NCI-H2171 (cell line): ENCODE measurements around the gene SULT2B1.
"Not testable (repeated sequence)": the region's sequence is repeated elsewhere in the genome, so short reads cannot be mapped to it uniquely, and the experiment has no call there.

Experiments
- DNase-seq: peaks from one replicate; lab custom pipeline; 2025; lab: John Stamatoyannopoulos, UW

The SULT2B1 gene

GRCh38 chr19:48551437-48552302, at the start of gene SULT2B1:
Gene SULT2B1, plus strand, starts transcription at chr19:48552172. Its CDS starts 81 bp downstream, at chr19:48552253.
- peak; percentile 90 for DNase-seq

- no peak for DNase-seq
These were observed 49.5 kb upstream of the SULT2B1 start for GRCh38 chr19:48502350-48503018.

GRCh38 chr19:48506138-48506733, 45.7 kb upstream of the SULT2B1 start:
- peak; percentile 18 for DNase-seq

GRCh38 chr19:48507911-48508439, 44.0 kb upstream of the SULT2B1 start:
- no peak for DNase-seq

- DNase-seq, result no peak
These were observed 43.1 kb upstream of the SULT2B1 start for GRCh38 chr19:48508729-48509411.

- no peak for DNase-seq
These were observed 42.3 kb upstream of the SULT2B1 start for GRCh38 chr19:48509467-48510194.

GRCh38 chr19:48510421-48511268, 41.3 kb upstream of the SULT2B1 start:
- DNase-seq, result peak; percentile 49

- no peak for DNase-seq
These were observed 40.6 kb upstream of the SULT2B1 start for GRCh38 chr19:48511321-48511731.

GRCh38 chr19:48511800-48512503, 40.0 kb upstream of the SULT2B1 start, which contains the start of gene LMTK3:
Gene LMTK3, minus strand, starts transcription at chr19:48511835. Its CDS starts 259 bp downstream, at chr19:48511576.
- peak; percentile 41 for DNase-seq

GRCh38 chr19:48512504-48513288, 39.3 kb upstream of the SULT2B1 start:
- no peak for DNase-seq

GRCh38 chr19:48513289-48514122, 38.5 kb upstream of the SULT2B1 start:
- peak; percentile 77 for DNase-seq

- DNase-seq, result no peak
These were observed 37.9 kb upstream of the SULT2B1 start for GRCh38 chr19:48514123-48514458.

- DNase-seq, result no peak
These were observed 35.4 kb upstream of the SULT2B1 start for GRCh38 chr19:48516536-48516935.

- DNase-seq, result no peak
These were observed 33.8 kb upstream of the SULT2B1 start for GRCh38 chr19:48518207-48518606.

GRCh38 chr19:48519426-48519825, 32.5 kb upstream of the SULT2B1 start:
- not testable (repeated sequence) for DNase-seq

GRCh38 chr19:48520134-48520533, 31.8 kb upstream of the SULT2B1 start:
- DNase-seq, result no peak

- DNase-seq, result no peak
These were observed 27.8 kb upstream of the SULT2B1 start for GRCh38 chr19:48524221-48524620.

GRCh38 chr19:48524732-48525131, 27.2 kb upstream of the SULT2B1 start:
- DNase-seq, result no peak
